ENCODE data around the gene CADPS2.

Gene CADPS2

GRCh38 chr7:122438006-122438405 lies 448.3 kb downstream of the CADPS2 start:
- TF ChIP-seq, protein P1, sequence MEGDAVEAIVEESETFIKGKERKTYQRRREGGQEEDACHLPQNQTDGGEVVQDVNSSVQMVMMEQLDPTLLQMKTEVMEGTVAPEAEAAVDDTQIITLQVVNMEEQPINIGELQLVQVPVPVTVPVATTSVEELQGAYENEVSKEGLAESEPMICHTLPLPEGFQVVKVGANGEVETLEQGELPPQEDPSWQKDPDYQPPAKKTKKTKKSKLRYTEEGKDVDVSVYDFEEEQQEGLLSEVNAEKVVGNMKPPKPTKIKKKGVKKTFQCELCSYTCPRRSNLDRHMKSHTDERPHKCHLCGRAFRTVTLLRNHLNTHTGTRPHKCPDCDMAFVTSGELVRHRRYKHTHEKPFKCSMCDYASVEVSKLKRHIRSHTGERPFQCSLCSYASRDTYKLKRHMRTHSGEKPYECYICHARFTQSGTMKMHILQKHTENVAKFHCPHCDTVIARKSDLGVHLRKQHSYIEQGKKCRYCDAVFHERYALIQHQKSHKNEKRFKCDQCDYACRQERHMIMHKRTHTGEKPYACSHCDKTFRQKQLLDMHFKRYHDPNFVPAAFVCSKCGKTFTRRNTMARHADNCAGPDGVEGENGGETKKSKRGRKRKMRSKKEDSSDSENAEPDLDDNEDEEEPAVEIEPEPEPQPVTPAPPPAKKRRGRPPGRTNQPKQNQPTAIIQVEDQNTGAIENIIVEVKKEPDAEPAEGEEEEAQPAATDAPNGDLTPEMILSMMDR (IDR thresholded peaks at IDR 0.05), result no peak

DNA sequence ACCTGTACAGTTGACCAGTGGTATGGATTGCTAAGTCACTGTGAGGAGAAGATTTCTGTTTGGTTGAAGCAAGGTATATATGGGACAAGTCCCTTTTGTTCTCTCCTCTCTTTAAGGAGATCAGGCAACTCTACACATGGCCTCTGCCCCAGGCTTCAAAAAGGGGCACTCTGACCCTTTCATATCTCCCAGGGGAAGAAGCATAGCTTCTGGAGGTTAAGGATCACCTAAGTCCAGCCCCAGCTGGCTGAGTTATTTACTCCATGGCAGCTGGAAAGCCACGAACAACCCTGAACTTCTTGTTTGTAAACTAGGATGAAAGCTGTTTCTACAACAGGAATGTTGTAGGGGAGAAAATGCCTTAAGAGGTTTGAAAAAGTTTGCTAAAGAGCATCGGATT lies 452.5 kb downstream of the CADPS2 start:
- TF ChIP-seq, protein P1 (IDR thresholded peaks at IDR 0.05), result no peak

DNA sequence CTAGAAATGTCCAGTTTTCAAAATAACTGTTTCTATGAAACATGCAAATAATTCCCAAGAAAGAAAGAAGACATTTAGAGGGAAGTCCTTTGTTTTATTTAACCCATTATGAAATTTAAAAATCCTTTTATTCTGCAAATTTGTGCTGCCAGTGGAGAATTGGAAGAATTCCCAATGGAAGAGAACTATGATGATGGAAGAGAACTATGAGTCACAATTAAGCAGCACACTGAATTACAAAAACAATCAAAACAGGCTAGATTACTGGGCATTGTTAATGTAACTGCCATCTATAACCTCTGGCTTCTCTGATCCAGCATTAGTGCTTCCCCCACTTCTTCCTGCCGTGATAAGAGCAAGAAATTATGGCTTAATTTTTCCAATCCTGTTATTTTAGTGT lies 455.6 kb downstream of the CADPS2 start:
- TF ChIP-seq, protein P1 (IDR thresholded peaks at IDR 0.05), result no peak

DNA sequence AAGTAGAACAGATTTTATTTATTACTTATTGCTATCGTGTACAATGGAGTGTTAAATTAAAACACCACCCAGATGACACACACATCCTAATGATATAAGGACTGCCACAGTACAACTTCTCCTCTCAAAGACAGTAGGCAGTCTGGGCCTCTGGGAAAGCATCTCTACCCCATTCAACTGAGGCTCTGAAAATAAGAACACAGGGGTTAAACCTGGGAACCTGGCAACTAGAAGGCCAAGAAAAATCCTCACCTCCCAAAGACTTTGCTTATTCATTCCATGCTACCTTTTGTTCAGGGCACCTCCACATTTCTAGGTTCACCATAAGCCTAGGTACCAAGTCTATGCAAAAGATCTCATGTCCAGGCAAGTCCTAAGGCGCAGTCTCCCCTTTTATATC lies 456.3 kb downstream of the CADPS2 start:
- TF ChIP-seq, protein P1 (IDR thresholded peaks at IDR 0.05), result no peak

DNA sequence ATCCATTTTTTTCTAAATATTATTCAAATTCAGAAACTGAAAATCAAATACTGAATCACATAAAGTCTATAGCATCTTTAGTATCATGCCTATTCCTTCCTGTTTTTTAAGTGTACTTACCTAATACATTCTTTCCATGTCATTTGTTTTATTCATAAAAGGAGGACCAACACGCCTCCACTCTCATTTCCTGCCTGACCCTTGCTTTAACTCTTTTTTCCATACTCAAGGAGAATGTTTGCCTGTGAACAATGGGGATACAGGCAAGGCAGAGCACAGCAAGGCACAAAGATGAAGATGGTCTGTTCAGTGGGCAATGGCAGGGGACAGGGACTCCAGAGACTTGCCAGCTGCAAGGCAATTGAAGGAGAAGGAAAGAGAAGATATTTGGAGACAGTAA lies 460.5 kb downstream of the CADPS2 start:
- TF ChIP-seq, protein P1 (IDR thresholded peaks at IDR 0.05), result no peak

GRCh38 chr7:122423591-122423990 lies 462.7 kb downstream of the CADPS2 start:
- TF ChIP-seq, protein P1 (IDR thresholded peaks at IDR 0.05), result no peak

- TF ChIP-seq, protein P1 (IDR thresholded peaks at IDR 0.05), result no peak
Observed at GRCh38 chr7:122416336-122416735, 469.9 kb downstream of the CADPS2 start.

GRCh38 chr7:122415510-122415909 lies 470.8 kb downstream of the CADPS2 start:
- TF ChIP-seq, protein P1 (IDR thresholded peaks at IDR 0.05), result no peak
